Measurements from ENCODE around the gene GREB1L. TPM values are rescaled to one million over a fixed set of nuclear protein-coding genes. Genes with fewer than 3 reads are reported as not detected.

The GREB1L gene
- total and polyA plus RNA-seq, 2 of the 13 experiments (the other 11 are each of a cell fraction or from before 2014, with no cell fraction given), result 0.17 to 0.66 TPM

GRCh38 chr18:21291106-21291505, 49.1 kb downstream of the GREB1L start:
- in situ Hi-C loops (cut with HindIII; ENCODE audit: extremely low pct_ligation_motif_present, low pct_unique_long_range_greater_than_20kb), result no loop called here
- H3K4me3 ChIP-seq (replicated peaks in 1 of 3; ENCODE audit: insufficient read depth in 1 of 3, low read depth in 2 of 3, low read length in 3 of 3), result no peak overlapping the region
- H3K79me2 ChIP-seq (ENCODE audit: insufficient read depth, low read length), result no peaks in the 10 kb centered on the region
- WGBS (ENCODE audit: low lambda C conversion rate), result 16% methylated on average over 3 of the region's 3 CpGs
- no peaks in the 10 kb centered on the region for H3K9me3 ChIP-seq (ENCODE audit: low read length)
- H4K20me1 ChIP-seq (ENCODE audit: insufficient read depth, low read length), result no peaks in the 10 kb centered on the region
- H3K27ac ChIP-seq (ENCODE audit: extremely low read length, insufficient read depth, low read length), result no peak overlapping the region
- TF ChIP-seq DR1 (CRISPR knock-in tag; IDR thresholded peaks at IDR 0.05) (no peak), SOX6 (IDR thresholded peaks at IDR 0.05) (no peak), SOX6 (CRISPR knock-in tag; IDR thresholded peaks at IDR 0.05) (no peak), ZNF510 (CRISPR knock-in tag; IDR thresholded peaks at IDR 0.05; ENCODE audit: low read depth) (no peak), WIZ (CRISPR knock-in tag; IDR thresholded peaks at IDR 0.05) (no peak), POLR2G (IDR thresholded peaks at IDR 0.05; ENCODE audit: low read depth, low read length) (no peak), ZNF740 (CRISPR knock-in tag; IDR thresholded peaks at IDR 0.05) (no peak), NFE2L2 (IDR thresholded peaks at IDR 0.05; ENCODE audit: low read length) (no peak), CHD4 (IDR thresholded peaks at IDR 0.05; ENCODE audit: borderline replicate concordance, low read length) (no peak), NCOA1 (CRISPR knock-in tag; IDR thresholded peaks at IDR 0.05) (no peak), GPBP1L1 (CRISPR knock-in tag; IDR thresholded peaks at IDR 0.05) (no peak), STAT5B (CRISPR knock-in tag; IDR thresholded peaks at IDR 0.05) (no peak), ZNF589 (CRISPR knock-in tag; conservative IDR thresholded peaks at IDR 0.05) (no peak), NFKBIZ (CRISPR knock-in tag; IDR thresholded peaks at IDR 0.05) (no peak)
- TF ChIP-seq, protein P1, sequence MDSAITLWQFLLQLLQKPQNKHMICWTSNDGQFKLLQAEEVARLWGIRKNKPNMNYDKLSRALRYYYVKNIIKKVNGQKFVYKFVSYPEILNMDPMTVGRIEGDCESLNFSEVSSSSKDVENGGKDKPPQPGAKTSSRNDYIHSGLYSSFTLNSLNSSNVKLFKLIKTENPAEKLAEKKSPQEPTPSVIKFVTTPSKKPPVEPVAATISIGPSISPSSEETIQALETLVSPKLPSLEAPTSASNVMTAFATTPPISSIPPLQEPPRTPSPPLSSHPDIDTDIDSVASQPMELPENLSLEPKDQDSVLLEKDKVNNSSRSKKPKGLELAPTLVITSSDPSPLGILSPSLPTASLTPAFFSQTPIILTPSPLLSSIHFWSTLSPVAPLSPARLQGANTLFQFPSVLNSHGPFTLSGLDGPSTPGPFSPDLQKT (CRISPR knock-in tag; IDR thresholded peaks at IDR 0.05; ENCODE audit: borderline replicate concordance), result no peak
- no peaks in the 10 kb centered on the region for H3K27me3 ChIP-seq (ENCODE audit: control insufficient read depth in 1 of 2, insufficient read depth in 2 of 2, low read length in 2 of 2)
- ChIA-PET CTCF (ENCODE audit: low intra/inter-chr PET ratio, low total read pairs) (no interaction called here), POLR2A (no interaction called here)
- H3K9ac ChIP-seq (ENCODE audit: insufficient read depth, low read depth, low read length), result no peak overlapping the region
- no peaks in the 10 kb centered on the region for H3K36me3 ChIP-seq (replicated peaks in 1 of 2; ENCODE audit: control insufficient read depth in 1 of 2, insufficient read depth in 2 of 2, low read length in 2 of 2)
- BruUV-seq (replicated peaks), result no TSS peak
- H3K4me1 ChIP-seq (ENCODE audit: insufficient read depth, low read length), result no peaks in the 10 kb centered on the region
- FAIRE-seq (no peak), DNase-seq (ENCODE audit: low spot score) (no peak), ATAC-seq (no peak)
- intact Hi-C loops (cut with micrococcal nuclease; ENCODE audit: unreplicated experiment), result no loop called here
- H2AFZ ChIP-seq (ENCODE audit: low read length), result no peak overlapping the region
- no peak overlapping the region for H3K4me2 ChIP-seq (ENCODE audit: low read depth, low read length)

Data from HepG2 (cell line).